Esophagus muscularis mucosa (tissue), 4 donors: Measurements from ENCODE around the gene ZNF518B. TPM values are rescaled to one million over a fixed set of nuclear protein-coding genes. Genes with fewer than 3 reads are reported as not detected.

Experiments
- DNase-seq: peaks from one replicate; pipeline ENCODE4 v3.0.0-alpha.2; 2017; ENCODE audit errors: extremely low spot score
- H3K27ac ChIP-seq, 4 donors: fragments of 200-600 bp; sonication (generic); replicated peaks in 1 of 4; 1 replicate in 3 of 4; 2 replicates in 1 of 4; pipeline ENCODE4 v1.5.1; 2016 to 2019; ENCODE audit warnings: mild to moderate bottlenecking in 1 of 4
- H3K27me3 ChIP-seq, 4 donors: fragments of 200-600 bp; sonication (generic); one replicate each; pipeline versions ENCODE4 v1.5.1 to v1.6.0; 2016 to 2019
- H3K36me3 ChIP-seq, 4 donors: fragments of 200-600 bp; sonication (generic); one replicate each; pipeline ENCODE4 v1.5.1; 2016 to 2019
- H3K4me1 ChIP-seq, 4 donors: fragments of 200-600 bp; sonication (generic); one replicate each; pipeline ENCODE4 v1.5.1; 2016 to 2019
- H3K4me3 ChIP-seq, 4 donors: fragments of 200-600 bp; sonication (generic); 1 replicate in 2 of 4; 2 replicates in 2 of 4; pipeline ENCODE4 v1.5.1; 2016 to 2019; ENCODE audit warnings: mild to moderate bottlenecking in 4 of 4, moderate library complexity in 1 of 4
- H3K9me3 ChIP-seq, 4 donors: fragments of 200-600 bp; sonication (generic); 1 replicate in 3 of 4; 2 replicates in 1 of 4; pipeline ENCODE4 v1.5.1; 2016 to 2019
- CTCF ChIP-seq, 3 experiments: fragments of 200-600 bp in 2 of 3; fragments of 450-650 bp in 1 of 3; sonication (generic) in 2 of 3; IDR thresholded peaks; one replicate each; pipeline ENCODE4 v1.5.1; 2017 to 2019; ENCODE audit warnings: antibody characterized with exemption in 3 of 3, mild to moderate bottlenecking in 2 of 3, moderate library complexity in 1 of 3
- EP300 ChIP-seq: sonication (generic); formaldehyde crosslinking; IDR thresholded peaks from one replicate; pipeline ENCODE4 v1.6.1; 2017; ENCODE audit warnings: antibody characterized with exemption
- POLR2A ChIP-seq: fragments of 450-650 bp; IDR thresholded peaks from one replicate; pipeline ENCODE4 v1.6.1; 2017; ENCODE audit warnings: antibody characterized with exemption, moderate library complexity, mild to moderate bottlenecking, low read depth
- POLR2AphosphoS5 ChIP-seq, 2 donors: sonication (generic); formaldehyde crosslinking; IDR thresholded peaks; one replicate each; pipeline ENCODE4 v1.6.1; 2017; ENCODE audit warnings: antibody characterized with exemption in 2 of 2
- WGBS: methylation state at CpG from one replicate; pipeline ENCODE4 v1.1.5; 2018; 5-methylcytosine and 5-hydroxymethylcytosine counted together
- intact Hi-C: fragments of 100-400 bp; cut with DNase I; formaldehyde crosslinking; loops from one replicate; pipeline ENCODE4 v1.15.1; 2023
- total RNA-seq, 4 donors: library from RNA; depleted of rRNA; stranded (reverse); fragments of >200 nt; gene quantifications; one replicate each; pipeline versions ENCODE4 v1.1.0 to v1.2.1, GENCODE V29; 2016

ZNF518B gene
- total RNA-seq, 4 donors from 2014 or later: 29.1 to 46.0 (median 33.3) TPM

GRCh38 chr4:10490996-10491395 is 33.8 kb upstream of the ZNF518B start:
- intact Hi-C loops: no loop called here
- no peak for DNase-seq
- Histone ChIP-seq H3K36me3 (no peaks in the 10 kb centered on the region), H3K4me3 (no peak overlapping the region), H3K27me3 (peaks cover 0 to 13% (median 0%) of the 10 kb centered on the region in 4 donors), H3K4me1 (no peaks in the 10 kb centered on the region), H3K27ac (no peak overlapping the region), H3K9me3 (no peaks in the 10 kb centered on the region)
- TF ChIP-seq POLR2A (no peak), EP300 (no peak), CTCF (IDR thresholded peaks at IDR 0.05) (no peak), POLR2AphosphoS5 (IDR thresholded peaks at IDR 0.05) (no peak)
- 89% methylated on average over 5 of the region's 5 CpGs for WGBS

- intact Hi-C loops: no loop called here
- Histone ChIP-seq H3K27me3 (peaks cover 0 to 4% (median 0%) of the 10 kb centered on the region in 4 donors), H3K9me3 (no peaks in the 10 kb centered on the region), H3K4me3 (no peak overlapping the region), H3K27ac (no peak overlapping the region), H3K4me1 (no peaks in the 10 kb centered on the region), H3K36me3 (no peaks in the 10 kb centered on the region)
- WGBS: 74% methylated on average over 5 of the region's 5 CpGs
- no peak for TF ChIP-seq POLR2AphosphoS5 (IDR thresholded peaks at IDR 0.05)
- TF ChIP-seq EP300: no peak
- no peak for TF ChIP-seq CTCF (IDR thresholded peaks at IDR 0.05)
- TF ChIP-seq POLR2A: no peak
- no peak for DNase-seq
Measured at GRCh38 chr4:10482913-10483312, 25.7 kb upstream of the ZNF518B start.

GRCh38 chr4:10480616-10481015 is 23.4 kb upstream of the ZNF518B start:
- DNase-seq: no peak
- WGBS: 89% methylated on average over 5 of the region's 5 CpGs
- Histone ChIP-seq H3K27me3 (peaks cover 0 to 4% (median 0%) of the 10 kb centered on the region in 4 donors), H3K27ac (no peak overlapping the region), H3K36me3 (no peaks in the 10 kb centered on the region), H3K4me3 (no peak overlapping the region), H3K4me1 (no peaks in the 10 kb centered on the region), H3K9me3 (no peaks in the 10 kb centered on the region)
- intact Hi-C loops: no loop called here
- TF ChIP-seq POLR2AphosphoS5 (IDR thresholded peaks at IDR 0.05) (no peak), POLR2A (no peak), EP300 (no peak), CTCF (IDR thresholded peaks at IDR 0.05) (no peak)

GRCh38 chr4:10478621-10479020 is 21.4 kb upstream of the ZNF518B start:
- intact Hi-C loops: no loop called here
- H3K27me3 ChIP-seq: peaks cover 0 to 4% (median 0%) of the 10 kb centered on the region in 4 donors
- H3K27ac ChIP-seq: no peak overlapping the region
- H3K9me3 ChIP-seq: no peaks in the 10 kb centered on the region
- TF ChIP-seq POLR2A (no peak), EP300 (no peak), POLR2AphosphoS5 (IDR thresholded peaks at IDR 0.05) (no peak)
- DNase-seq: no peak
- H3K36me3 ChIP-seq: no peaks in the 10 kb centered on the region
- H3K4me1 ChIP-seq: no peaks in the 10 kb centered on the region
- H3K4me3 ChIP-seq: no peak overlapping the region

- intact Hi-C loops: no loop called here
- Histone ChIP-seq H3K27ac (no peak overlapping the region), H3K4me1 (no peaks in the 10 kb centered on the region), H3K27me3 (no peaks in the 10 kb centered on the region), H3K9me3 (no peaks in the 10 kb centered on the region), H3K36me3 (no peaks in the 10 kb centered on the region), H3K4me3 (no peak overlapping the region)
- no peak for DNase-seq
- TF ChIP-seq CTCF (IDR thresholded peaks at IDR 0.05) (no peak), POLR2A (no peak), POLR2AphosphoS5 (IDR thresholded peaks at IDR 0.05) (no peak), EP300 (no peak)
- 82% methylated on average over 5 of the region's 5 CpGs for WGBS
Measured at GRCh38 chr4:10470505-10470904, 13.3 kb upstream of the ZNF518B start.
